HEK293 (cell line): Measurements from ENCODE around the gene CSNK1G1.

Source experiments
- FEZF1 ChIP-seq: fragments of 450-650 bp; formaldehyde crosslinking; IDR thresholded peaks from 2 replicates; pipeline ENCODE4 v1.5.1; 2016; ENCODE audit warnings: missing biosample characterization, missing genetic modification characterization
- ZNF211 ChIP-seq: fragments of 450-650 bp; formaldehyde crosslinking; IDR thresholded peaks from 2 replicates; pipeline ENCODE4 v1.5.1; 2016; ENCODE audit warnings: low read depth, missing biosample characterization, missing genetic modification characterization
- ZNF639 ChIP-seq: fragments of 450-650 bp; formaldehyde crosslinking; IDR thresholded peaks from 2 replicates; pipeline ENCODE4 v1.5.1; 2016; ENCODE audit warnings: missing biosample characterization, missing genetic modification characterization

GRCh38 chr15:64389036-64389435 is 33.1 kb upstream of the CSNK1G1 start:
- TF ChIP-seq ZNF211 (tag by site-specific recombination) (no peak), FEZF1 (tag by site-specific recombination) (no peak), ZNF639 (tag by site-specific recombination) (no peak)
